GM18508 (cell line): Measurements from ENCODE around the gene STH.

Experiments
- ATAC-seq: cut with Tn5 transposase; IDR thresholded peaks from one replicate; pipeline ENCODE4 v1.9.1; 2021; ENCODE audit warnings: moderate number of reproducible peaks; ENCODE audit not compliant: insufficient read depth, unreplicated experiment

The STH gene

GRCh38 chr17:46038937-46039336 lies 39.9 kb downstream of the STH start:
- no peak for ATAC-seq

- no peak for ATAC-seq
These were observed 40.6 kb downstream of the STH start for GRCh38 chr17:46039592-46040186.

- no peak for ATAC-seq
These were observed 43.2 kb downstream of the STH start for GRCh38 chr17:46042246-46042645.

- no peak for ATAC-seq
These were observed 43.9 kb downstream of the STH start for GRCh38 chr17:46042925-46043324.

GRCh38 chr17:46043606-46044005 lies 44.6 kb downstream of the STH start:
- ATAC-seq, result no peak

- no peak for ATAC-seq
These were observed 45.4 kb downstream of the STH start for GRCh38 chr17:46044286-46044928.

- no peak for ATAC-seq
These were observed 45.9 kb downstream of the STH start for GRCh38 chr17:46044989-46045388.

GRCh38 chr17:46045639-46046038 lies 46.6 kb downstream of the STH start:
- no peak for ATAC-seq

- no peak for ATAC-seq
These were observed 47.9 kb downstream of the STH start for GRCh38 chr17:46046957-46047356.

GRCh38 chr17:46047398-46047797 lies 48.3 kb downstream of the STH start:
- no peak for ATAC-seq

GRCh38 chr17:46047856-46048255 lies 48.8 kb downstream of the STH start:
- ATAC-seq, result no peak
